K562 (cell line): ENCODE measurements around the gene GATAD2B. TPM values are rescaled to one million over a fixed set of nuclear protein-coding genes. Genes with fewer than 3 reads are reported as not detected.

Experiments used
- AFF4 ChIP-seq: sonication (generic); formaldehyde crosslinking; IDR thresholded peaks from 2 replicates; pipeline ENCODE4 v1.8.0; 2023; ENCODE audit warnings: mild to moderate bottlenecking, missing genetic modification reagents
- ATF2 ChIP-seq: sonication (generic); formaldehyde crosslinking; IDR thresholded peaks from 2 replicates; pipeline ENCODE4 v1.8.1; 2022; ENCODE audit warnings: missing genetic modification reagents
- ATF6 ChIP-seq: sonication (generic); formaldehyde crosslinking; IDR thresholded peaks from 2 replicates; pipeline ENCODE4 v1.4.0; 2020; ENCODE audit warnings: mild to moderate bottlenecking, missing genetic modification reagents
- CC2D1A ChIP-seq: fragments of 450-650 bp; IDR thresholded peaks from 2 replicates; pipeline ENCODE4 v1.6.1; 2017; ENCODE audit warnings: mild to moderate bottlenecking
- CREB5 ChIP-seq: fragments of 250-450 bp; sonication (Bioruptor Pico); IDR thresholded peaks from 2 replicates; pipeline ENCODE4 v1.5.0; 2020; ENCODE audit warnings: mild to moderate bottlenecking
- E2F1 ChIP-seq: sonication (generic); formaldehyde crosslinking; IDR thresholded peaks from 2 replicates; pipeline ENCODE4 v1.8.1; 2023; ENCODE audit warnings: mild to moderate bottlenecking, missing genetic modification reagents, moderate library complexity
- ETV5 ChIP-seq: sonication (generic); formaldehyde crosslinking; IDR thresholded peaks from 2 replicates; pipeline ENCODE4 v1.4.0; 2020; ENCODE audit warnings: low read depth, mild to moderate bottlenecking, missing genetic modification reagents
- ILK ChIP-seq: fragments of 450-650 bp; IDR thresholded peaks from 2 replicates; pipeline ENCODE4 v1.6.1; 2016; ENCODE audit warnings: missing genetic modification characterization, low read depth, mild to moderate bottlenecking, missing compliant biosample characterization, moderate library complexity, borderline replicate concordance
- MEIS2 ChIP-seq: fragments of 450-650 bp; IDR thresholded peaks from 2 replicates; pipeline ENCODE4 v1.6.1; 2014; ENCODE audit warnings: mild to moderate bottlenecking; ENCODE audit not compliant: partially characterized antibody
- MTA1 ChIP-seq: fragments of 450-650 bp; IDR thresholded peaks from 2 replicates; pipeline ENCODE4 v1.6.1; 2017; ENCODE audit warnings: borderline replicate concordance
- SIN3B ChIP-seq: fragments of 450-650 bp; IDR thresholded peaks from 2 replicates; pipeline ENCODE4 v1.6.1; 2017; ENCODE audit warnings: low read depth, mild to moderate bottlenecking, moderate library complexity
- SP2 ChIP-seq: IDR thresholded peaks from 2 replicates; pipeline ENCODE4 v1.6.1; 2011; ENCODE audit warnings: mild to moderate bottlenecking, low read depth, low read length, moderate library complexity; ENCODE audit not compliant: poor library complexity, severe bottlenecking; ENCODE audit errors: extremely low read depth
- USF1 ChIP-seq: sonication (generic); formaldehyde crosslinking; IDR thresholded peaks from 2 replicates; pipeline ENCODE4 v1.9.0; 2022; ENCODE audit warnings: mild to moderate bottlenecking, missing genetic modification reagents
- ZNF165 ChIP-seq: fragments of 250-450 bp; sonication (Bioruptor Pico); IDR thresholded peaks from 2 replicates; pipeline ENCODE4 v1.4.0; 2020; ENCODE audit warnings: borderline replicate concordance
- ZNF224 ChIP-seq: sonication (generic); formaldehyde crosslinking; IDR thresholded peaks from 2 replicates; pipeline ENCODE4 v1.8.0; 2022; ENCODE audit warnings: mild to moderate bottlenecking, missing genetic modification reagents
- polyA plus RNA-seq, 8 experiments: library from polyadenylated mRNA; depleted of rRNA in 4 of 8; stranded (reverse) in 5 of 8; unstranded in 3 of 8; fragments of >200 nt; fragmentation: Nextera tagmentation in 2 of 8; fragmentation: Illumina TruSeq in 1 of 8; extraction: Ambion mirVana in 2 of 8; extraction: Trizol in 1 of 8; gene quantifications; 2 replicates each; pipeline versions ENCODE4 v1.2.1 to v1.2.3, GENCODE V29; 2011 to 2014; ENCODE audit warnings: inconsistent platforms in 1 of 8, missing spikeins in 1 of 8
- total RNA-seq, 7 experiments: library from RNA; depleted of rRNA in 6 of 7; stranded (reverse); fragments of >200 nt in 6 of 7; fragmentation: Illumina TruSeq in 2 of 7; extraction: Trizol in 2 of 7; gene quantifications; 2 replicates each; pipeline versions ENCODE4 v1.2.1 to v1.2.3, GENCODE V29; 2011 to 2021; ENCODE audit warnings: low replicate concordance in 1 of 7

Gene GATAD2B
- total and polyA plus RNA-seq, 9 of the 15 experiments (the other 6 are each of a cell fraction or from before 2014, with no cell fraction given) = 1.5 to 40.2 (median 4.9) TPM

GRCh38 chr1:153922972-153923925 lies at the start of gene GATAD2B (continued):
- peak; percentile 65; the same call in 1 of the 2 replicates for TF ChIP-seq ETV5 (CRISPR knock-in tag)
- no peak for TF ChIP-seq ZNF224
- TF ChIP-seq AFF4 (CRISPR knock-in tag) = no peak
- TF ChIP-seq CREB5 (CRISPR knock-in tag) = no peak
- no peak for TF ChIP-seq ATF6 (CRISPR knock-in tag)
- TF ChIP-seq USF1 (CRISPR knock-in tag) = no peak
- no peak for TF ChIP-seq CC2D1A
- TF ChIP-seq SIN3B = no peak
- TF ChIP-seq SP2 = peak; percentile 84
- TF ChIP-seq ILK (tag) = no peak
- peak; percentile 40; the same call in 1 of the 2 replicates for TF ChIP-seq MTA1
- peak; percentile 30 for TF ChIP-seq MEIS2
- no peak for TF ChIP-seq ATF2
- TF ChIP-seq ZNF165 (CRISPR knock-in tag) = no peak
- peak; percentile 69 for TF ChIP-seq E2F1 (CRISPR knock-in tag)
